ENCODE measurements around the gene KRT33A.
A peak's percentile ranks its signal among the peaks of the same experiment; 100 is the strongest.

The KRT33A gene

GRCh38 chr17:41327411-41328120 is 23.1 kb downstream of the KRT33A start:
- no peak for DNase-seq

- no peak for DNase-seq
These were observed 24.2 kb downstream of the KRT33A start for GRCh38 chr17:41326173-41327145.

- DNase-seq: no peak
These were observed 25.0 kb downstream of the KRT33A start for GRCh38 chr17:41325611-41326010.

- DNase-seq: no peak
These were observed 25.5 kb downstream of the KRT33A start for GRCh38 chr17:41325126-41325525.

GRCh38 chr17:41324180-41325075 is 26.2 kb downstream of the KRT33A start:
- DNase-seq: peak; percentile 14

- DNase-seq: no peak
These were observed 27.4 kb downstream of the KRT33A start for GRCh38 chr17:41322903-41323895.

- peak; percentile 10 for DNase-seq
These were observed 28.3 kb downstream of the KRT33A start for GRCh38 chr17:41322094-41322902.

- no peak for DNase-seq
These were observed 32.4 kb downstream of the KRT33A start for GRCh38 chr17:41318231-41318630.

- DNase-seq: no peak
These were observed 34.7 kb downstream of the KRT33A start for GRCh38 chr17:41315814-41316445.

GRCh38 chr17:41315204-41315794 is 35.3 kb downstream of the KRT33A start, which contains the start of gene KRTAP17-1:
TSS of gene KRTAP17-1 (minus strand) at chr17:41315710. CDS start at chr17:41315650, 60 bp downstream.
- DNase-seq: no peak

- no peak for DNase-seq
These were observed 39.5 kb downstream of the KRT33A start for GRCh38 chr17:41311111-41311510.

- no peak for DNase-seq
These were observed 41.7 kb downstream of the KRT33A start, which contains the start of gene KRTAP16-1 for GRCh38 chr17:41308918-41309359. TSS of gene KRTAP16-1 (minus strand) at chr17:41309309. CDS start at chr17:41309253, 56 bp downstream.

GRCh38 chr17:41308251-41308917 is 42.2 kb downstream of the KRT33A start:
- DNase-seq: no peak

- no peak for DNase-seq
These were observed 43.0 kb downstream of the KRT33A start for GRCh38 chr17:41307647-41308046.

GRCh38 chr17:41304091-41304490 is 46.5 kb downstream of the KRT33A start:
- no peak for DNase-seq

GRCh38 chr17:41302981-41303380 is 47.6 kb downstream of the KRT33A start:
- no peak for DNase-seq

- no peak for DNase-seq
These were observed 48.4 kb downstream of the KRT33A start, which contains the start of gene KRTAP29-1 for GRCh38 chr17:41301916-41302901. TSS of gene KRTAP29-1 (minus strand) at chr17:41302851. CDS start at chr17:41302851, 0 bp downstream.
